Nephron progenitor cell (in vitro differentiated cells): Measurements from ENCODE around the gene MN1.

Experiments used
- DNase-seq: peaks from one replicate; pipeline ENCODE4 v3.0.0; 2021
- H3K27ac Mint-ChIP-seq: 2 replicates; pipeline ENCODE4 v1.8.0; 2021; ENCODE audit warnings: mild to moderate bottlenecking, moderate library complexity, mixed read lengths
- H3K27me3 Mint-ChIP-seq: 2 replicates; pipeline ENCODE4 v1.8.0; 2021; ENCODE audit warnings: mild to moderate bottlenecking, low read depth, mixed read lengths; ENCODE audit not compliant: poor library complexity
- H3K36me3 Mint-ChIP-seq: 2 replicates; pipeline ENCODE4 v1.8.0; 2021; ENCODE audit warnings: low read depth, mixed read lengths
- H3K4me1 Mint-ChIP-seq: 2 replicates; pipeline ENCODE4 v1.8.0; 2021; ENCODE audit warnings: mixed read lengths
- H3K4me3 Mint-ChIP-seq: 2 replicates; pipeline ENCODE4 v1.8.0; 2021; ENCODE audit warnings: mild to moderate bottlenecking, moderate library complexity, mixed read lengths
- H3K9me3 Mint-ChIP-seq: 2 replicates; pipeline ENCODE4 v1.8.0; 2021; ENCODE audit warnings: mild to moderate bottlenecking, moderate library complexity, mixed read lengths
- CTCF ChIP-seq: fragments of 200-600 bp; sonication (generic); IDR thresholded peaks from 2 replicates; pipeline ENCODE4 v1.5.0; 2021; ENCODE audit warnings: antibody characterized with exemption

The MN1 gene

GRCh38 chr22:27779643-27780042, 21.9 kb downstream of the MN1 start:
- TF ChIP-seq CTCF: no peak
- no peak overlapping the region for H3K4me3 Mint-ChIP-seq
- H3K4me1 Mint-ChIP-seq: peaks cover 57% of the 10 kb centered on the region
- no peak overlapping the region for H3K27ac Mint-ChIP-seq
- peaks cover 8% of the 10 kb centered on the region for H3K36me3 Mint-ChIP-seq
- no peaks in the 10 kb centered on the region for H3K9me3 Mint-ChIP-seq
- peaks cover 16% of the 10 kb centered on the region for H3K27me3 Mint-ChIP-seq
- no peak for DNase-seq

GRCh38 chr22:27778294-27779090, 23.1 kb downstream of the MN1 start:
- H3K27me3 Mint-ChIP-seq: peaks cover 19% of the 10 kb centered on the region
- peaks cover 8% of the 10 kb centered on the region for H3K36me3 Mint-ChIP-seq
- peaks cover 53% of the 10 kb centered on the region for H3K4me1 Mint-ChIP-seq

GRCh38 chr22:27777128-27777527, 24.4 kb downstream of the MN1 start:
- H3K4me1 Mint-ChIP-seq: peaks cover 57% of the 10 kb centered on the region
- H3K27me3 Mint-ChIP-seq: peaks cover 19% of the 10 kb centered on the region
- H3K4me3 Mint-ChIP-seq: no peak overlapping the region
- TF ChIP-seq CTCF: no peak
- H3K9me3 Mint-ChIP-seq: no peaks in the 10 kb centered on the region
- H3K36me3 Mint-ChIP-seq: peaks cover 8% of the 10 kb centered on the region
- DNase-seq: no peak
- H3K27ac Mint-ChIP-seq: no peak overlapping the region

More at GRCh38 chr22:27778294-27779090, 23.1 kb downstream of the MN1 start:
- H3K27ac Mint-ChIP-seq: peak overlapping the region; percentile 29
- no peak for DNase-seq
- no peaks in the 10 kb centered on the region for H3K9me3 Mint-ChIP-seq
- no peak for TF ChIP-seq CTCF
- H3K4me3 Mint-ChIP-seq: no peak overlapping the region

- DNase-seq: no peak
- Mint-ChIP-seq H3K27ac (peak overlapping the region; percentile 11), H3K9me3 (no peaks in the 10 kb centered on the region), H3K27me3 (peaks cover 19% of the 10 kb centered on the region), H3K4me1 (peaks cover 59% of the 10 kb centered on the region), H3K4me3 (peak overlapping the region; percentile 78), H3K36me3 (peaks cover 5% of the 10 kb centered on the region)
- no peak for TF ChIP-seq CTCF
Observed at GRCh38 chr22:27776650-27776958, 25.0 kb downstream of the MN1 start.

- Mint-ChIP-seq H3K36me3 (peaks cover under 1% of the 10 kb centered on the region), H3K27ac (peak overlapping the region; percentile 98), H3K27me3 (peaks cover 16% of the 10 kb centered on the region), H3K4me1 (peaks cover 59% of the 10 kb centered on the region), H3K9me3 (no peaks in the 10 kb centered on the region), H3K4me3 (peak overlapping the region; percentile 78)
- TF ChIP-seq CTCF: no peak
- peak; percentile 51 for DNase-seq
Observed at GRCh38 chr22:27775758-27776649, 25.6 kb downstream of the MN1 start.
